LNCAP (cell line): ENCODE data around the gene SLC2A9.

Experiments used
- TF ChIP-seq, protein P1 (sequence below): fragments of 450-650 bp; IDR thresholded peaks from 2 replicates; pipeline ENCODE4 v1.5.1; 2017; ENCODE audit warnings: mild to moderate bottlenecking

Gene SLC2A9

DNA sequence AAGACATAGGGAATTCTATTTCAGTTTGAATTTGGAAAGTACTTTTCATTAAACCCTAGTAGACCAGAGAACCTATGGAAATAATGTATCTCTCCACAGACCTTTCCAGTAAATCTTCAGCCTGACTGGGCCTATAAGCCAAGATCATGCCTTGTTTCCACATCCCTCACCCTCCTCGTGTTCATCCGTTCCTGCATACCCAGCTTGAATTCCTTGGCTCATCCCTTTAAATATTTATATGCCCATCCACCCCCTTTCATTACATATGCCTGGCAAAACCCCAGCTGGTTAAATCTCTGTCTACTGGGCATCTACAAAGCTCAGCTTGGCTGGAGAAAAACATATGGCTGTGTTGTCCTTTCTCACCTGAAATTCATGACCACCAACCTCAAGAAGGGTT is 32.4 kb downstream of the SLC2A9 start:
- TF ChIP-seq, protein P1, sequence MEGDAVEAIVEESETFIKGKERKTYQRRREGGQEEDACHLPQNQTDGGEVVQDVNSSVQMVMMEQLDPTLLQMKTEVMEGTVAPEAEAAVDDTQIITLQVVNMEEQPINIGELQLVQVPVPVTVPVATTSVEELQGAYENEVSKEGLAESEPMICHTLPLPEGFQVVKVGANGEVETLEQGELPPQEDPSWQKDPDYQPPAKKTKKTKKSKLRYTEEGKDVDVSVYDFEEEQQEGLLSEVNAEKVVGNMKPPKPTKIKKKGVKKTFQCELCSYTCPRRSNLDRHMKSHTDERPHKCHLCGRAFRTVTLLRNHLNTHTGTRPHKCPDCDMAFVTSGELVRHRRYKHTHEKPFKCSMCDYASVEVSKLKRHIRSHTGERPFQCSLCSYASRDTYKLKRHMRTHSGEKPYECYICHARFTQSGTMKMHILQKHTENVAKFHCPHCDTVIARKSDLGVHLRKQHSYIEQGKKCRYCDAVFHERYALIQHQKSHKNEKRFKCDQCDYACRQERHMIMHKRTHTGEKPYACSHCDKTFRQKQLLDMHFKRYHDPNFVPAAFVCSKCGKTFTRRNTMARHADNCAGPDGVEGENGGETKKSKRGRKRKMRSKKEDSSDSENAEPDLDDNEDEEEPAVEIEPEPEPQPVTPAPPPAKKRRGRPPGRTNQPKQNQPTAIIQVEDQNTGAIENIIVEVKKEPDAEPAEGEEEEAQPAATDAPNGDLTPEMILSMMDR: no peak

DNA sequence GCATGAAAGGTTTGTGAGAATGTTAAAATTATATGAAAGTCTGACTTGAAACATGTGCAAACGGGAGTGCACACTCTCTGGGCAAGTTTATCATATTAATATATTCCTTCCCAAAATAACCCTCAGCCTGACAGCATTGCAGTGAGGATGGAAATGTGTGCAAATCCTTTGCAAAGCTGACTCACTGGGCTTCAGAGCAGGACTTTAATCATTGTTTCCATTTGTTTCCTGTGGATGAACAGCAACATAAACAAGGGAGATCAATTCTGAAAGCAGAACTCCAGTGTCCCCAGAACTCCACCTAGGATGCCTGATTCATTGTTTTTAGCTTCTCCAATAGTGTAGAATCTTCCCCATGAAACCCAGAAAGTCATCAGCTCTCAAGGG is 32.9 kb downstream of the SLC2A9 start:
- TF ChIP-seq, protein P1: no peak

DNA sequence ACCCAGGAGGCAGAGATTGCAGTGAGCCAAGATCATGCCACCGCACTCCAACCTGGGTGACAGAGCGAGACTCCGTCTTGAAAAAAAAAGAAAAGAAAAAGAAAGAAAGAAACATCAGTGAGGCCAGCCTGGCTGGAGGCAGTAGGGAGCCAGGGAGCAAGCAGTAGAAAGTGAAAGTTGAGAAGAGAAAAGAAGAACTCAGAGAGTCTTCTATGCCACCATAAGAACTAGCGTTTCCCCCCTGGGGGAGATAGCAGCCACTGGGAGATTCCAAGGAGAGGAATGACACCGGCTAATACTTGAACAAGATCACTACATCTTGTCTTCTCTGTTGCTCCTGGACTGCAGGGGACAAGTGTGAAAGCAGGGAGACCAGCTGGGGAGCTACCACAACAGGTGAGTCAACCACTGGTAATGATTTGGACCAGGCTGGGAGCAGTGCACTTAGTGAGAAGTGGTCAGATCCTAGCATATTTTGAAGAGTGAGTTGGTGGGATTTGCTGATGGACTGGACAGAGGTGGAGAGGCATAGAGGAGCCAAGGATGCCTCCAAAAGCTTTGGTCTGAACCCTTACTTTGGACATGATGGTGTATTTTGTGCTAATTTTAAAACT is 33.4 kb downstream of the SLC2A9 start:
- TF ChIP-seq, protein P1: no peak

DNA sequence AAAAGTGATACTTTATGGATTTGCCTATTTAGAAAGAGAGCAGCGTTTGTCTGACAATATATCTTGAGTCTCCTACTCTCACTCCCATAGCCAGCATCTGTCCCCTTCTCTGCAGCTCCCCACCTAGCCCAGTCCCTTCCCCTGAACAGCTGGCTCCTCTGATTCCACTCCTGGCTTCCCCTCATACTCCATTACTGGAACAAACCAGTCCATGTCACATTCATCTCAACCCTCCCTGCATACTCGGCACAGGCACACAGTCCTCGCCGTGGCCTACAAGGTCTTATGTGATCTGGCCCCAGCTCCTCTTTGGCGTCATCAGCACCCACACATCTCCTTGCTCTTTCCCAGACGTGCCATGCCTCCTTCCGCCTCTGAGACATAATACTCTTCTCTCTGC is 36.7 kb downstream of the SLC2A9 start:
- TF ChIP-seq, protein P1: no peak

DNA sequence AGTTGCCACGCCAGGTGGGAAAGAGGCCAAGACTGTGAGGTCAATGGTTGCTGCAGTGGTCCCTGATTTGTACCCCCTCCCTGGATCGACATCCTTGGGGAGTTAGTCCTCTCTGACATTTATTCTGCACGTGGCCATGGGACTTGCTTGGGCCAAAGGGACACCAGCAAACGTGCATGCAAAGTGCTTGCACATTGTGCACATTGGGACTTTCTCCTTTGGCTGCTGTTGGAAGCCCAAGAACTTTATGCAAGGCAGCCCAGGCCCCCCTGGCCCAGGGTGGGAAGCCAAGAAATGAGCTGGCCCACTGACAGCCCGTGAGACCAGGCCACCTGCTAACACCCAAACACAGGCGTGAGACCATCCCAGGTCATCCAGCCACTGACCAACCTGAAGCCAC is 38.1 kb downstream of the SLC2A9 start:
- TF ChIP-seq, protein P1: no peak

DNA sequence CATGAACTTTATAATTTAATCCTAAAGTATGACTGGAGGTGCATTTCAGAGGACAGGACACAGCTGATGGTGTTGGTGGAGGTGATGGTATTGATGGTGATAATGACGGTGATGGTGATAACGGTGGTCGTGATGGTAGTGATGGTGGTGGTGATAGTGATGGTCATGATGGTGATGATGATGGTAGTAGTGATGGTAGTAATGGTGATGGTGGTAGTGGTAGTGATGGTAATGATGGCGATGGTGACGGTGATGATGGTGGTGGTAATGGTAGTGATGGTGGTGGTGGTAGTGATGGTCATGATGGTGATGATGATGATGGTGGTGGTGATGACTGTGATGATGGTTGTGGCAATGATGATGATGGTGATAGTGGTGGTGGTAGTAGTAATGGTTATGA is 40.4 kb downstream of the SLC2A9 start:
- TF ChIP-seq, protein P1: no peak

DNA sequence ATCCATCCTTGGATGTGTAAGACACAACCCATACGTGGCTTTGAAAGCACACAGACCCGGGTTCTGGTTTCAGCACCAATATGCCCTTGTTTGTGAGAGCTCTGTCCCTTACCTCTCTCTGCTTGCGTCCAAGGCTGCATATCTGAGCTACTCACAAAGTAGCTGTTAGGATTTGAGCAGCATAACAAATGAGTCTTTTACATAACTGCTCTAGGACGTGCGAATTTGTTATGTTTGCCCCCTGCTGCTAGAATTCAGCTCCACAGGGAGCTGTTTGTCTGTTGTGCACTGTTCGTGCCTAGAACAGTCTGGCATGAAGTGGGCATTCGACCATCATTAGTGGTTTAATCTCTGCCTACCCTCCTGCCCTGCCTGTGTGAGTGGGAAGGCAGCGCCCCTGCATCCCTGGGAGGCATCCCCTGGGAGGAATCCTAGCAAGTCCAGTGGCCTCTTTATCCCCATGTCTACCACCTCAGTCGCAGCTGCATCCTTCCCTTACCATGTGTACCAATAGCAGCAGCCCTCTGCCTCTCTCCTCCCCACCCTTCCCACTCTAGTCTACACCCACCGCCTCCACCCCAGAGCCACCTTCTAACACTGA is 42.1 kb downstream of the SLC2A9 start:
- TF ChIP-seq, protein P1: no peak
